K562 (cell line): ENCODE data around the gene SLC10A1.

Source experiments
- JUN ChIP-seq, 2 experiments: sonication (generic) in 1 of 2; formaldehyde crosslinking in 1 of 2; IDR thresholded peaks; 2 replicates each; pipeline versions ENCODE4 v1.6.1 to v1.8.0; 2012 to 2022; ENCODE audit warnings: borderline replicate concordance in 2 of 2, mild to moderate bottlenecking in 2 of 2, improper control_type of control experiment in 1 of 2, low read depth in 1 of 2, low read length in 1 of 2, missing genetic modification reagents in 1 of 2
- NFRKB ChIP-seq: fragments of 450-650 bp; IDR thresholded peaks from 2 replicates; pipeline ENCODE4 v1.6.1; 2016; ENCODE audit warnings: low read depth
- REST ChIP-seq, 2 experiments: fragments of 450-650 bp; formaldehyde crosslinking in 1 of 2; IDR thresholded peaks; 2 replicates each; pipeline versions ENCODE4 v1.4.0 to v1.6.1; 2014 to 2020; ENCODE audit warnings: mild to moderate bottlenecking in 2 of 2, borderline replicate concordance in 1 of 2, low read depth in 1 of 2
- ZNF174 ChIP-seq: fragments of 250-450 bp; sonication (Bioruptor Pico); IDR thresholded peaks from 2 replicates; pipeline ENCODE4 v1.4.0; 2020; ENCODE audit warnings: mild to moderate bottlenecking
- TF ChIP-seq, protein P1 (sequence below), 3 experiments: IDR thresholded peaks in 2 of 3; conservative IDR thresholded peaks in 1 of 3; 2 replicates each; pipeline ENCODE4 v1.5.1; 2011 to 2012; ENCODE audit warnings: low read length in 3 of 3, mild to moderate bottlenecking in 3 of 3, control low read depth in 2 of 3, improper control_type of control experiment in 1 of 3, inconsistent platforms in 1 of 3, low read depth in 1 of 3, mixed read lengths in 1 of 3, moderate library complexity in 1 of 3; ENCODE audit not compliant: insufficient read depth in 2 of 3
- TF ChIP-seq, protein P2 (sequence below), 3 experiments: fragments of 200-800 bp in 1 of 3; sonication (Bioruptor generic) in 1 of 3; sonication (generic) in 1 of 3; formaldehyde crosslinking in 1 of 3; IDR thresholded peaks; 2 replicates each; pipeline versions ENCODE4 v1.6.1 to v1.8.0; 2016 to 2022; ENCODE audit warnings: mild to moderate bottlenecking in 2 of 3, missing compliant biosample characterization in 2 of 3, missing genetic modification characterization in 2 of 3, missing genetic modification reagents in 1 of 3

GRCh38 chr14:69772082-69773017 lies 24.7 kb downstream of the SLC10A1 start:
- TF ChIP-seq, protein P1, sequence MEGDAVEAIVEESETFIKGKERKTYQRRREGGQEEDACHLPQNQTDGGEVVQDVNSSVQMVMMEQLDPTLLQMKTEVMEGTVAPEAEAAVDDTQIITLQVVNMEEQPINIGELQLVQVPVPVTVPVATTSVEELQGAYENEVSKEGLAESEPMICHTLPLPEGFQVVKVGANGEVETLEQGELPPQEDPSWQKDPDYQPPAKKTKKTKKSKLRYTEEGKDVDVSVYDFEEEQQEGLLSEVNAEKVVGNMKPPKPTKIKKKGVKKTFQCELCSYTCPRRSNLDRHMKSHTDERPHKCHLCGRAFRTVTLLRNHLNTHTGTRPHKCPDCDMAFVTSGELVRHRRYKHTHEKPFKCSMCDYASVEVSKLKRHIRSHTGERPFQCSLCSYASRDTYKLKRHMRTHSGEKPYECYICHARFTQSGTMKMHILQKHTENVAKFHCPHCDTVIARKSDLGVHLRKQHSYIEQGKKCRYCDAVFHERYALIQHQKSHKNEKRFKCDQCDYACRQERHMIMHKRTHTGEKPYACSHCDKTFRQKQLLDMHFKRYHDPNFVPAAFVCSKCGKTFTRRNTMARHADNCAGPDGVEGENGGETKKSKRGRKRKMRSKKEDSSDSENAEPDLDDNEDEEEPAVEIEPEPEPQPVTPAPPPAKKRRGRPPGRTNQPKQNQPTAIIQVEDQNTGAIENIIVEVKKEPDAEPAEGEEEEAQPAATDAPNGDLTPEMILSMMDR (IDR thresholded peaks at IDR 0.05 in 2 of 3, conservative IDR thresholded peaks at IDR 0.05 in 1 of 3; ENCODE audit: insufficient read depth in 2 of 3, low read depth in 1 of 3, low read length in 3 of 3) = no peak
- TF ChIP-seq, protein P2, sequence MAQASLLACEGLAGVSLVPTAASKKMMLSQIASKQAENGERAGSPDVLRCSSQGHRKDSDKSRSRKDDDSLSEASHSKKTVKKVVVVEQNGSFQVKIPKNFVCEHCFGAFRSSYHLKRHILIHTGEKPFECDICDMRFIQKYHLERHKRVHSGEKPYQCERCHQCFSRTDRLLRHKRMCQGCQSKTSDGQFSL (CRISPR knock-in tag; IDR thresholded peaks at IDR 0.05) = no peak
- TF ChIP-seq, protein P2 (tag; IDR thresholded peaks at IDR 0.05) = no peak
- no peak for TF ChIP-seq JUN (IDR thresholded peaks at IDR 0.05; ENCODE audit: borderline replicate concordance, low read depth, low read length)
- TF ChIP-seq JUN (CRISPR knock-in tag; IDR thresholded peaks at IDR 0.05; ENCODE audit: borderline replicate concordance) = no peak
- no peak for TF ChIP-seq ZNF174 (CRISPR knock-in tag)
- TF ChIP-seq NFRKB = no peak
- TF ChIP-seq REST (IDR thresholded peaks at IDR 0.05; ENCODE audit: borderline replicate concordance) = no peak
- no peak for TF ChIP-seq REST (CRISPR knock-in tag; IDR thresholded peaks at IDR 0.05; ENCODE audit: low read depth)
